Liver (tissue), 9 donors: Measurements from ENCODE around the gene ARHGEF12. TPM values are rescaled to one million over a fixed set of nuclear protein-coding genes. Genes with fewer than 3 reads are reported as not detected.

Source experiments
- DNase-seq: peaks from one replicate; pipeline ENCODE4 v3.0.0-alpha.2; 2017; ENCODE audit warnings: low spot score
- H3K27ac ChIP-seq, 2 donors: one replicate each; pipeline ENCODE4 v1.7.0; 2013; ENCODE audit warnings: inconsistent platforms in 2 of 2, low read length in 2 of 2, control low read depth in 1 of 2, low read depth in 1 of 2, mild to moderate bottlenecking in 1 of 2
- H3K27me3 ChIP-seq, 4 donors: one replicate each; pipeline versions ENCODE4 v1.6.1 to v1.7.0; 2013; ENCODE audit warnings: low read length in 3 of 4, inconsistent platforms in 1 of 4, mild to moderate bottlenecking in 1 of 4, moderate library complexity in 1 of 4; ENCODE audit not compliant: control insufficient read depth in 4 of 4, insufficient read depth in 4 of 4
- H3K36me3 ChIP-seq, 4 donors: one replicate each; pipeline versions ENCODE4 v1.6.1 to v1.7.0; 2013; ENCODE audit warnings: low read length in 3 of 4, mild to moderate bottlenecking in 3 of 4, low read depth in 1 of 4, moderate library complexity in 1 of 4; ENCODE audit not compliant: control insufficient read depth in 4 of 4, insufficient read depth in 3 of 4
- H3K4me1 ChIP-seq, 4 donors: one replicate each; pipeline versions ENCODE4 v1.6.1 to v1.7.0; 2013; ENCODE audit warnings: low read length in 3 of 4, mild to moderate bottlenecking in 3 of 4, moderate library complexity in 1 of 4; ENCODE audit not compliant: control insufficient read depth in 4 of 4, insufficient read depth in 4 of 4
- H3K4me3 ChIP-seq, 3 donors: one replicate each; pipeline versions ENCODE4 v1.6.1 to v1.7.0; 2013; ENCODE audit warnings: low read length in 3 of 3, control low read depth in 1 of 3, low read depth in 1 of 3, mild to moderate bottlenecking in 1 of 3
- H3K9ac ChIP-seq, 2 donors: one replicate each; pipeline ENCODE4 v1.7.0; 2013; ENCODE audit warnings: low read length in 2 of 2, mild to moderate bottlenecking in 2 of 2, moderate library complexity in 2 of 2, control low read depth in 1 of 2, low read depth in 1 of 2
- H3K9me3 ChIP-seq, 4 donors: one replicate each; pipeline versions ENCODE4 v1.6.1 to v1.7.0; 2013; ENCODE audit warnings: low read length in 3 of 4; ENCODE audit not compliant: control insufficient read depth in 4 of 4
- ATF3 ChIP-seq: IDR thresholded peaks from 2 replicates; pipeline ENCODE4 v1.6.1; 2016; ENCODE audit warnings: antibody characterized with exemption
- CTCF ChIP-seq: fragments of 150-350 bp; IDR thresholded peaks from 2 replicates; pipeline ENCODE4 v1.5.1; 2017; ENCODE audit warnings: improper control_type of control experiment, low read depth, low read length; ENCODE audit not compliant: missing input control
- EGR1 ChIP-seq, 2 donors: IDR thresholded peaks; 2 replicates each; pipeline ENCODE4 v1.6.1; 2016 to 2018; ENCODE audit warnings: antibody characterized with exemption in 2 of 2, low read depth in 2 of 2
- FOXA2 ChIP-seq: IDR thresholded peaks from 2 replicates; pipeline ENCODE4 v1.6.1; 2016; ENCODE audit warnings: antibody characterized with exemption
- MAX ChIP-seq: IDR thresholded peaks from 2 replicates; pipeline ENCODE4 v1.6.1; 2016; ENCODE audit warnings: antibody characterized with exemption
- NR2F2 ChIP-seq: IDR thresholded peaks from 2 replicates; pipeline ENCODE4 v1.6.1; 2016; ENCODE audit warnings: antibody characterized with exemption
- REST ChIP-seq: IDR thresholded peaks from 2 replicates; pipeline ENCODE4 v1.6.1; 2016; ENCODE audit warnings: antibody characterized with exemption, mild to moderate bottlenecking
- RXRA ChIP-seq, 2 donors: IDR thresholded peaks; 2 replicates each; pipeline ENCODE4 v1.6.1; 2017 to 2018; ENCODE audit warnings: antibody characterized with exemption in 2 of 2, mild to moderate bottlenecking in 1 of 2
- SP1 ChIP-seq: IDR thresholded peaks from 2 replicates; pipeline ENCODE4 v1.6.1; 2018; ENCODE audit warnings: antibody characterized with exemption, mild to moderate bottlenecking
- TAF1 ChIP-seq: conservative IDR thresholded peaks from 2 replicates; pipeline ENCODE4 v1.6.1; 2016; ENCODE audit warnings: antibody characterized with exemption, mild to moderate bottlenecking
- YY1 ChIP-seq: IDR thresholded peaks from 2 replicates; pipeline ENCODE4 v1.6.1; 2016; ENCODE audit warnings: antibody characterized with exemption, mild to moderate bottlenecking
- ZBTB33 ChIP-seq: IDR thresholded peaks from 2 replicates; pipeline ENCODE4 v1.6.1; 2016; ENCODE audit warnings: antibody characterized with exemption
- WGBS: extraction: QIAGEN DNeasy Blood & Tissue Kit; methylation state at CpG from one replicate; pipeline ENCODE4 v1.1.7; 2013; 5-methylcytosine and 5-hydroxymethylcytosine counted together
- polyA plus RNA-seq, 2 donors: library from polyadenylated mRNA; stranded (reverse) in 1 of 2; unstranded in 1 of 2; fragments of 200-250 nt in 1 of 2; fragments of >200 nt in 1 of 2; fragmentation: Nextera tagmentation in 1 of 2; extraction: Ambion mirVana in 1 of 2; gene quantifications; one replicate each; pipeline versions ENCODE4 v1.2.1 to v1.2.3, GENCODE V29; 2013 to 2015
- total RNA-seq, 2 donors: library from RNA; depleted of rRNA; stranded (reverse); fragments of >200 nt; gene quantifications; one replicate each; pipeline ENCODE4 v1.2.3, GENCODE V29; 2014
- donor health status: healthy.
- donor health status: healthy.
- donor health status: healthy.
- donor health status: healthy.
- donor health status: healthy.

ARHGEF12 gene
- total and polyA plus RNA-seq, 4 donors, result 28.0 to 169 (median 53.9) TPM

- peaks cover 1 to 52% (median 38%) of the 10 kb centered on the region in 4 donors for H3K36me3 ChIP-seq
- peak overlapping the region; percentile 25 to 51 for H3K27ac ChIP-seq
- H3K9me3 ChIP-seq, result no peaks in the 10 kb centered on the region
- no peak overlapping the region for H3K9ac ChIP-seq
- no peaks in the 10 kb centered on the region for H3K27me3 ChIP-seq
- H3K4me1 ChIP-seq, result peaks cover 0 to 11% (median 5%) of the 10 kb centered on the region in 4 donors
- no peak overlapping the region for H3K4me3 ChIP-seq
- 38% methylated on average over 3 of the region's 3 CpGs for WGBS
- no peak for DNase-seq
- TF ChIP-seq YY1 (no peak), ZBTB33 (no peak), TAF1 (no peak), ATF3 (no peak), SP1 (no peak), NR2F2 (no peak), RXRA (IDR thresholded peaks at IDR 0.05) (no peak), EGR1 (IDR thresholded peaks at IDR 0.05; ENCODE audit: low read depth in 2 of 2) (no peak), REST (no peak), CTCF (no peak), MAX (no peak)
Observed at GRCh38 chr11:120442031-120442430, 105.8 kb downstream of the ARHGEF12 start.

- Histone ChIP-seq H3K9ac (no peak overlapping the region), H3K4me3 (no peak overlapping the region), H3K4me1 (peaks cover 0 to 4% (median 3%) of the 10 kb centered on the region in 4 donors), H3K27ac (no peak overlapping the region), H3K27me3 (no peaks in the 10 kb centered on the region), H3K36me3 (peaks cover 10 to 78% (median 62%) of the 10 kb centered on the region in 4 donors), H3K9me3 (no peaks in the 10 kb centered on the region)
- TF ChIP-seq ATF3 (no peak), FOXA2 (no peak)
- WGBS, result 96% methylated on average over 7 of the region's 7 CpGs
- DNase-seq, result no peak
Observed at GRCh38 chr11:120446802-120447201, 110.6 kb downstream of the ARHGEF12 start.
